ENCODE results near the gene HYCC2.

GRCh38 chr2:201118961-201119854 is 47.7 kb upstream of the HYCC2 start:
- TF ChIP-seq CTCF (IDR thresholded peaks at IDR 0.05; ENCODE audit: insufficient read depth, low read depth, low read length), result no peak
- no peak for TF ChIP-seq EZH2 (IDR thresholded peaks at IDR 0.05; ENCODE audit: insufficient read depth, low read length)

All from astrocyte (in vitro differentiated cells and primary cell).